ENCODE data around the gene ZNF554. TPM values are rescaled to one million over a fixed set of nuclear protein-coding genes. Genes with fewer than 3 reads are reported as not detected.
"Not testable (repeated sequence)": the region's sequence is repeated elsewhere in the genome, so short reads cannot be mapped to it uniquely, and the experiment has no call there.

ZNF554 gene
- total RNA-seq, 1 donor from 2014 or later = 2.4 TPM

DNA sequence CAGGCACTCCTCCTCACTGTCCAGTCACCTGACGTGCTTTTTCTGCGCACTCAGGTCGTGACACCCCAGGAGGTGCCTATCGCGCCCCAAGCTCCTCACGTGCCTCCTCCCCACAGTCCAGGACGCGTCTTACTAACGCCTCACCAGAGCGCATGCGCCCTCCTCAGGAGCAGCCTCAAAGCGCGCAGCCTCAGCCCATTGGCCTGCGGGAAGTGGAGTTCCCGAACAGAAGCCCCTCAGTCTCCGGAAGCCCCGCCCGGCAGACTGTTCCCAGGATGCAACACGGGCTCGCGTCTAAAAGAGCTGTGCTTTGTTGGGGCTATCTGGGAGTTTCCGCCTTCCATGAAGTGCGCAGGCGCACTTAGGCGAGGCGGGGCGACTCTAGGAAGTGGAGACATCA, 39.2 kb downstream of the ZNF554 start:
- no peak overlapping the region for H3K27ac Mint-ChIP-seq
- H3K4me3 Mint-ChIP-seq (ENCODE audit: low read depth) = no peak overlapping the region
- peaks cover 2% of the 10 kb centered on the region for H3K4me1 Mint-ChIP-seq (ENCODE audit: low read depth)
- H3K27me3 Mint-ChIP-seq (ENCODE audit: low read depth) = no peaks in the 10 kb centered on the region
- intact Hi-C loops (cut with micrococcal nuclease) = no loop called here
- no peak for DNase-seq (ENCODE audit: low spot score)
- H3K9me3 Mint-ChIP-seq = peaks cover 53% of the 10 kb centered on the region
- peaks cover 7% of the 10 kb centered on the region for H3K36me3 Mint-ChIP-seq (ENCODE audit: low read depth)

DNA sequence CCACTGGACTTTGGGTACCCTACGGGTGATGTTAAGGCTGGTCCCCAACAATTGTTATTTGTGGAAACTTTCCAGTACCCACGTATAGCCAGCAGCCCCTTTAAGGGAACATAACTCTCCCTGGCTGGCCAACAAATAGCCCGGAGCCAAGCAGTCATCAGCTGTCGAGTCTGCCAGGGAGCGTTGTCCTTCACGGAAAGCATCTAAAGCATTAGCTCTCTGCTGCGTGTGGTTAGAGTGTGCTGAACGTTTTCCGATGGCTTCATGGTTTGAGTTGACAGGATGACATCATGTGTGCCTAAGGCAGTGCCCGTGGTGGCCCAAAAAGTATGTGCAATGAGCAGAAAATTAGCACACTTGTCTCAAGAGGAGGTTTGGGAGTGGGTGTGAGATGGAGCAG, 44.1 kb downstream of the ZNF554 start:
- intact Hi-C loops (cut with micrococcal nuclease) = no loop called here
- no peak overlapping the region for H3K4me3 Mint-ChIP-seq (ENCODE audit: low read depth)
- H3K36me3 Mint-ChIP-seq (ENCODE audit: low read depth) = no peaks in the 10 kb centered on the region
- H3K4me1 Mint-ChIP-seq (ENCODE audit: low read depth) = no peaks in the 10 kb centered on the region
- DNase-seq (ENCODE audit: low spot score) = no peak
- no peaks in the 10 kb centered on the region for H3K27me3 Mint-ChIP-seq (ENCODE audit: low read depth)
- H3K27ac Mint-ChIP-seq = no peak overlapping the region
- peaks cover 37% of the 10 kb centered on the region for H3K9me3 Mint-ChIP-seq

DNA sequence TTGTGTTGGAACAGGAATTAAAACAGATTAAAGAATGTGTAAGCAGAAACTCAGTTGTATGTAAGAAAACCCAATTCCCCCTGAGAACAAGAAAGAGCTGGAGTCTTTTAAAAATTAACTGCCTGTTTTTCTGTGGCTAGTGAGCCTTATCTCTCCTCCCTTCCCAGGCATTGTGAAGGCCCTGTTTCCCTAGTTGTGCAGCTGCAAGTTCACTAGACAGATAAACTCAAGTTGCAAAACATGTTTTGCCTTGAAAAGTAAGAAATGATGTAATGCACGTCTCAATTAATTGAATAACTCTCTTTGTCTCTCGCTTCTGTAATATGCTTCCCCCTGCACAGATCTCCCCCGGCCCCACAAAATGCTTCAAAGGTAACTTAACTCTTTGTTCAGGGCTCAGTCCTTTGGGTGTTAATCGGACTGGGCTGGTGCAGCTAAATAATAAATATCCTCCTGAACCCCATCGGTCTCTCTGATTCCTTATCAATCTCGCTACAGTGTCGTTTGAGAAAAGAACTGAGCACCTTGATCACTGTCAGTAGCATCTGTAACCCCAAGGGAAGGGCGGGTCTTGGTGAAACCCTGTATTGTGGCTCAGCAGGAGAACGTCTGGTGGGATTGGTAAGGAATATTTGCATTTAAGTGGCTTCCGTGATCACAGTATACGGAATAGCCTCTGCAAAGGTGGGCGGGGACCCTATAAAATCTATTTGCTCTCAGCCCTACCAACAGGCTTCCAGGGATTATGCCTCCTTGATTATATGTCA, 45.8 kb downstream of the ZNF554 start:
- intact Hi-C loops (cut with micrococcal nuclease) = no loop called here
- H3K4me3 Mint-ChIP-seq (ENCODE audit: low read depth) = no peak overlapping the region
- no peaks in the 10 kb centered on the region for H3K4me1 Mint-ChIP-seq (ENCODE audit: low read depth)
- H3K36me3 Mint-ChIP-seq (ENCODE audit: low read depth) = no peaks in the 10 kb centered on the region
- no peaks in the 10 kb centered on the region for H3K27me3 Mint-ChIP-seq (ENCODE audit: low read depth)
- no peak overlapping the region for H3K27ac Mint-ChIP-seq
- no peak for DNase-seq (ENCODE audit: low spot score)
- peaks cover 36% of the 10 kb centered on the region for H3K9me3 Mint-ChIP-seq

DNA sequence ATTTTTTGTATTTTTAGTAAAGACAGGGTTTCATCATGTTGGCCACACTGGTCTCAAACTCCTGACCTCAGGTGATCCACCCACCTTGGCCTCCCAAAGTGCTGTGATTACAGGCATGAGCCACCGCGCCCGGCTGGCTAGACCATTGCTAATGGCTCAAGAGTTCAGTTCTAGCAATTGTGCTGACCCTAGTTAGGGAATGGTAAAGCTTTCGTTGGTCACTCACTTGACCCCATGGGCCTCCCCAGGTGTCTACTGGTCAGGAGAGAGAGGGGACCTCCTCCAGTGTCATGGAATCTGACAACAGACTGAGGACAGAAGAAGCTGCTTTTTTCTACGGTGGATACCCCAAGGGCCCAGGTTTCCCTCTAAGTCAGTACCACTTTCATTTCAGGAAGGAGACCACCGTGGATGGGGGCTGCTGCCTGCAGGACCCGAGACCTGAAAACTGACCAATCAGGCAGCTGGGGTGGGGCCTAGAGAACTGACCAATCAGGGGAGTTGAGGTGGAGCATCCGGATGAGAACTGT, 46.9 kb downstream of the ZNF554 start:
- no peaks in the 10 kb centered on the region for H3K4me1 Mint-ChIP-seq (ENCODE audit: low read depth)
- H3K27me3 Mint-ChIP-seq (ENCODE audit: low read depth) = no peaks in the 10 kb centered on the region
- no peak overlapping the region for H3K4me3 Mint-ChIP-seq (ENCODE audit: low read depth)
- DNase-seq (ENCODE audit: low spot score) = no peak
- H3K9me3 Mint-ChIP-seq = peaks cover 42% of the 10 kb centered on the region
- intact Hi-C loops (cut with micrococcal nuclease) = no loop called here
- H3K27ac Mint-ChIP-seq = no peak overlapping the region
- no peaks in the 10 kb centered on the region for H3K36me3 Mint-ChIP-seq (ENCODE audit: low read depth)

DNA sequence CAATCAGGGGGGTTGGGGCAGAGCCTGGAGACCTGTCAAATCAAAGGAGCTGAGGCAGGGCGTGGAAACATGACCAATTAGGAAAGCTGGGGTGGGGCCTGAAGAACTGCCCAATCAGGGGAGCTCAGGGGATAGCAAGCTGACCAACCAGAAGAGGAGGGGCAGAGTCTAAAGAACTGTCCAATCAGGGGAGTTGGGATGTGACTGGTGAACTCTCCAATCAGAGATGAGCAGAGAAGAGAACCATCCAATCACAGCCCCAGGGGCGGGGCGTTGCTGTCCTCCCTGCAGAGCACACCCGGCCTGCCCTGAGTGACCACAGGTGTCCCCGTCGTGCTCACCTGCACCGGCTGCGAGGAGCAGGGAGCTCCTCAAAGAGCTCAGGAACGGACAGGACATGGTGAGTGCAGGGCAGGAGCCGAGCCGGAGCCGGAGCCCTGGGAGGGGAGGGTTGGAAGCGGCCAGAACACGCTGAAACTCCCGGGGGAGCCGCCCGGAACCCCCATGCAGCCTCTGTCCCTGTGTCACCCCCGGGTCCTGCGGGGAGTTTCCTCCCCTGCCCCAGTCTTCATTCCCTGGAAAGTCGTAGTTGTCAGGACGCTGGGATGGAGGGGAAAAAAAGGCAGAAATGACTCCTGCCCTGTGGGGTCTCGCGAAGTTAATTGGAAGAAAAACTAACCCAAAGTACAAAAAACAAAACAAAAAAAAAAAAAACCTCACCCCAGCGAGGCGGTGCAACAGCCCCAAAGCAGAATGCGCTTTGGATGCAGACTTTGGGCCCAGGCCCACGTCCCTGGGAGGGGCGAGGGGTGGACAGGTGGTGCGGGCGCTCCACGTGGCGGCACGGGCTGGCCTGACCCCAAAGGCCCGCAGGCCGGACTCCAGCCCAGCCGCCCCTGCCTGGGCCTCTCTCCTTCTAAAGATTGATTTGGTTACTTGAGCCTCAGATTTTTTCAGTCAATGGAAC, 47.6 kb downstream of the ZNF554 start, which contains the start of gene ZNF556:
Gene ZNF556 (plus strand): TSS at position 311 of the 967 bp plus-strand sequence. CDS start 87 bp downstream, at position 398.
- Mint-ChIP-seq H3K4me3 (ENCODE audit: low read depth) (no peak within 1 kb of the TSS), H3K4me1 (ENCODE audit: low read depth) (no peaks in the 10 kb centered on the region), H3K27ac (no peak within 1 kb of the TSS), H3K27me3 (ENCODE audit: low read depth) (no peaks in the 10 kb centered on the region), H3K36me3 (ENCODE audit: low read depth) (no peaks in the 10 kb centered on the region), H3K9me3 (peaks cover 42% of the 10 kb centered on the region)
- intact Hi-C loops (cut with micrococcal nuclease) = no loop called here
- DNase-seq (ENCODE audit: low spot score) = no peak

DNA sequence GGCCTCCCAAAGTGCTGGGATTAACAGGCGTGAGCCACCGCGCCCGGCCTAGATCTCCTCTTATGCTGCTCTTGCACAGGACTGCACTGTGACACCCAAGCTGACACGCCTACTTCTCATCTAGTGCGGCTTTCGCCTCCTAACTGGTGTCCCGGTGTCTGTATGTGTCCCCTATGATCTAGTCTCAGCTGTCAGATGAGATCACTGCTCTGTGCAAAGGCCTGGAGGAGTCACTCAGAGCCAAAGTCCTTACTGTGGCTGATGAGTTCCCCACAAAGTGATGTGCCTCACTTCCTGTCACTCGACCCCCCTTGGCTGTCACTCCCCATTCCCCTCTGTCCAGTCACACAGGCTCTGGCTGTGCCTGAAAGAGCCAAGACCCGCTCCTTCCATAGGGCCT, 50.0 kb downstream of the ZNF554 start:
- intact Hi-C loops (cut with micrococcal nuclease) = no loop called here
- DNase-seq (ENCODE audit: low spot score) = no peak
- Mint-ChIP-seq H3K4me1 (ENCODE audit: low read depth) (no peaks in the 10 kb centered on the region), H3K4me3 (ENCODE audit: low read depth) (no peak overlapping the region), H3K27me3 (ENCODE audit: low read depth) (no peaks in the 10 kb centered on the region), H3K9me3 (peaks cover 36% of the 10 kb centered on the region), H3K36me3 (ENCODE audit: low read depth) (no peaks in the 10 kb centered on the region), H3K27ac (no peak overlapping the region)

DNA sequence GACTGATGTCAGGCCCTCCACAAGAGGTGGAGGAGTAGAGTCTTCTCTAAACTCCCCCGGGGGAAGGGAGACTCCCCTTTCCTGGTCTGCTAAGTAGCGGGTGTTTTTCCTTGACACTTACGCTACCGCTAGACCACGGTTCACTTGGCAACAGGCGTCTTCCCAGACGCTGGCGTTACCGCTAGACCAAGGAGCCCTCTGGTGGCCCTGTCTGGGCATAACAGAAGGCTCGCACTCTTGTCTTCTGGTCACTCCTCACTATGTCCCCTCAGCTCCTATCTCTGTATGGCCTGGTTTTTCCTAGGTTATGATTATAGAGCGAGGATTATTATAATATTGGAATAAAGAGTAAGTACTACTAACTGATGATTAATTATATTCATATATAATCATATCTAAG, 52.5 kb downstream of the ZNF554 start:
- H3K4me1 Mint-ChIP-seq (ENCODE audit: low read depth); H3K4me3 Mint-ChIP-seq (ENCODE audit: low read depth); H3K27me3 Mint-ChIP-seq (ENCODE audit: low read depth); intact Hi-C loops (cut with micrococcal nuclease); H3K36me3 Mint-ChIP-seq (ENCODE audit: low read depth); DNase-seq (ENCODE audit: low spot score); H3K27ac Mint-ChIP-seq: not testable (repeated sequence)
- peaks cover 35% of the 10 kb centered on the region for H3K9me3 Mint-ChIP-seq

DNA sequence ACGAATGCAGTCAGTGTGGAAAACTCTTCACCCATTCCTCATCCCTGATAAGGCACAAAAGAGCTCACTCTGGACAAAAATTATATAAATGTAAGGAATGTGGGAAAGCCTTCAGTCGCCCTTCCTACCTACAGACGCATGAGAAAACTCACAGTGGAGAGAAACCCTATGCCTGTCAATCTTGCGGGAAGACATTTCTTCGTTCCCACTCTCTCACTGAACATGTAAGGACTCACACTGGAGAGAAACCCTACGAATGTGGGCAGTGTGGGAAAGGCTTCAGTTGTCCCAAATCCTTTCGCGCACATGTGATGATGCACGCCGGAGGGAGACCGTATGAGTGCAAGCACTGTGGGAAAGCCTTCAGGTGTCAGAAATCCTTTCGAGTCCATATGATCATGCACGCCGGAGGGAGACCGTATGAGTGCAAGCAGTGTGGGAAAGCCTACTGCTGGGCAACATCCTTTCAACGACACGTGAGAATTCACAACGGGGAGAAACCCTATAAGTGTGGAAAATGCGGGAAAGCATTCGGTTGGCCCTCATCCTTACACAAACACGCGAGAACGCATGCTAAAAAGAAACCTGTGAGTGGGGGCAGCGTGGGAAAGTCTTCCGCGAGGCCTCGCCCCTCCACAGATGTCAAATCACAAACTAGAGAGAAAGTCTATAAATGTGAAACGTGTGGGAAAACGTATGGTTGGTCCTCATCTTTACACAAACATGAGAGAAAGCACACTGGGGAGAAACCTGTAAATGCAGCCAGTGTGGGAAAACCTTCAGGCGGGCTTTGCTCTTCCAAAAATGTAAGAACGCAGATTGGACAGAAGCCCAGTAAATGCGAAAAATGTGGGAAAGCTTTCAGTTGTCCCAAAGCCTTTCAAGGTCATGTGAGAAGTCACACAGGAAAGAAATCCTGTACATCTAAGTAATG, 58.0 kb downstream of the ZNF554 start:
- H3K36me3 Mint-ChIP-seq (ENCODE audit: low read depth) = peaks cover 10% of the 10 kb centered on the region
- DNase-seq (ENCODE audit: low spot score) = no peak
- H3K9me3 Mint-ChIP-seq = peaks cover 27% of the 10 kb centered on the region
- no peak overlapping the region for H3K27ac Mint-ChIP-seq
- H3K27me3 Mint-ChIP-seq (ENCODE audit: low read depth) = no peaks in the 10 kb centered on the region
- intact Hi-C loops (cut with micrococcal nuclease) = no loop called here
- no peak overlapping the region for H3K4me3 Mint-ChIP-seq (ENCODE audit: low read depth)
- no peaks in the 10 kb centered on the region for H3K4me1 Mint-ChIP-seq (ENCODE audit: low read depth)

DNA sequence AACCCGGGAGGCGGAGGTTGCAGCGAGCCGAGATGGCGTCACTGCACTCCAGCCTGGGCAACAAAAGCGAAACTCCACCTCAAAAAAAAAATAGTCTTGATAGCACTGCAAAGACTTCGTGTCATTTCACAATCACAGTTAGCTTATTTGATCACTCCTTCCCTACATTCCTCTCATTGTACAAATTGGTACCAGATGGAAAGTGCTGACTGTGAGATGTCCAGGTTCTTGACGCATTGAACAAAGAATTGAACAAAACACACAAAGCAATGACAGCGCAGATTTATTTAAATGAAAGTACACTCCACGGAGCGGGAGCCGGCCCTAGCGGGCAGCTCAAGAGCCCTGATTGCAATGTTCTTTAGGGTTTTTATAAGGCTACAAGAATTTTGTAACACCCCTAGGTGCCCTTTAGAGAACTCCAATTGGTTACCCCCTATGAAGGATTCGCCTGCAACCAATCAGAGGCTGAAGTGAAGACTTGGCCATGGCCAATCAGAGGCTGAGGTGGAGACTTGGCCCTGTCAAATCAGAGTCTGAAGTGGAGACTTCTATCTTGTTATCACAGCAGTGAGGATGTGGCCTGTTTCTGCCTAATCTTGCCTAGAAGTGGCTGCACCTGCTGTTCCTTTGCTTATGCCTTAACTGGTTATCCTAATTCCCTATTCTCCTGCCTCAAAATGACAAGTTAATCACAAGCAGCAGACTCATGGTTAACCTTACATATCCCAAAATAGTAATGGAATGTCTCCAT, 64.2 kb downstream of the ZNF554 start:
- peaks cover 12% of the 10 kb centered on the region for H3K9me3 Mint-ChIP-seq
- H3K4me3 Mint-ChIP-seq (ENCODE audit: low read depth) = no peak overlapping the region
- H3K27ac Mint-ChIP-seq = no peak overlapping the region
- H3K4me1 Mint-ChIP-seq (ENCODE audit: low read depth) = no peaks in the 10 kb centered on the region
- H3K36me3 Mint-ChIP-seq (ENCODE audit: low read depth) = no peaks in the 10 kb centered on the region
- intact Hi-C loops (cut with micrococcal nuclease) = no loop called here
- H3K27me3 Mint-ChIP-seq (ENCODE audit: low read depth) = no peaks in the 10 kb centered on the region
- DNase-seq (ENCODE audit: low spot score) = no peak

DNA sequence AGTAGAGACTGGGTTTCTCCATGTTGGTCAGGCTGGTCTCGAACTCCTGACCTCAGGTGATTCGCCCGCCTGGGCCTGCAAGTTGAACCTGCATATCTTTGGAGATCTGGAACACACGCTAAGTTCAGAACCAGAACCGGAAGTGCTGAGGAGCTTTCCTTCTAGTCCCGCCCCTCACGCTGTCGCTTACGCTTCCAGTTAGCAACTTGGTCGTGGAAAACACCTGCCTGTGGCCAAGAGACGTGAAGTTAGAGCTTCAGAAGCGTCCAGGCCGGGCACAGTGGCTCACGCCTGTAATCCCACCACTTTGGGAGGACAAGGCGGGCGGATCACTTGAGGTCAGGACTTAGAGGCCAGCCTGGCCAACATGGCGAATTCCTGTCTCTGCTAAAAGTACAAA, 66.1 kb downstream of the ZNF554 start:
- no peak overlapping the region for H3K27ac Mint-ChIP-seq
- no peak for DNase-seq (ENCODE audit: low spot score)
- intact Hi-C loops (cut with micrococcal nuclease) = no loop called here
- H3K4me1 Mint-ChIP-seq (ENCODE audit: low read depth) = no peaks in the 10 kb centered on the region
- no peak overlapping the region for H3K4me3 Mint-ChIP-seq (ENCODE audit: low read depth)
- no peaks in the 10 kb centered on the region for H3K36me3 Mint-ChIP-seq (ENCODE audit: low read depth)
- peaks cover 7% of the 10 kb centered on the region for H3K9me3 Mint-ChIP-seq
- no peaks in the 10 kb centered on the region for H3K27me3 Mint-ChIP-seq (ENCODE audit: low read depth)

Data from activated T-helper 2 cell treated with anti-CD3 and anti-CD28 coated beads, Interferon-gamma antibody, Interleukin-2, Interleukin-4, amounts not matched to agents 10 μg/mL and 5 μg/mL and 100 μg/mL, durations not matched to agents 14 hours and 24 hours and 36 hours (primary cell).